NCI-H1417 treated with DMSO at 0.1 percent for 48 hours (cell line): ENCODE data around the gene PLEKHA5.
"Not testable (repeated sequence)": the region's sequence is repeated elsewhere in the genome, so short reads cannot be mapped to it uniquely, and the experiment has no call there.

ENCODE experiments used
- DNase-seq: peaks from one replicate; lab custom pipeline; 2025; lab: John Stamatoyannopoulos, UW

Gene PLEKHA5, protein sequence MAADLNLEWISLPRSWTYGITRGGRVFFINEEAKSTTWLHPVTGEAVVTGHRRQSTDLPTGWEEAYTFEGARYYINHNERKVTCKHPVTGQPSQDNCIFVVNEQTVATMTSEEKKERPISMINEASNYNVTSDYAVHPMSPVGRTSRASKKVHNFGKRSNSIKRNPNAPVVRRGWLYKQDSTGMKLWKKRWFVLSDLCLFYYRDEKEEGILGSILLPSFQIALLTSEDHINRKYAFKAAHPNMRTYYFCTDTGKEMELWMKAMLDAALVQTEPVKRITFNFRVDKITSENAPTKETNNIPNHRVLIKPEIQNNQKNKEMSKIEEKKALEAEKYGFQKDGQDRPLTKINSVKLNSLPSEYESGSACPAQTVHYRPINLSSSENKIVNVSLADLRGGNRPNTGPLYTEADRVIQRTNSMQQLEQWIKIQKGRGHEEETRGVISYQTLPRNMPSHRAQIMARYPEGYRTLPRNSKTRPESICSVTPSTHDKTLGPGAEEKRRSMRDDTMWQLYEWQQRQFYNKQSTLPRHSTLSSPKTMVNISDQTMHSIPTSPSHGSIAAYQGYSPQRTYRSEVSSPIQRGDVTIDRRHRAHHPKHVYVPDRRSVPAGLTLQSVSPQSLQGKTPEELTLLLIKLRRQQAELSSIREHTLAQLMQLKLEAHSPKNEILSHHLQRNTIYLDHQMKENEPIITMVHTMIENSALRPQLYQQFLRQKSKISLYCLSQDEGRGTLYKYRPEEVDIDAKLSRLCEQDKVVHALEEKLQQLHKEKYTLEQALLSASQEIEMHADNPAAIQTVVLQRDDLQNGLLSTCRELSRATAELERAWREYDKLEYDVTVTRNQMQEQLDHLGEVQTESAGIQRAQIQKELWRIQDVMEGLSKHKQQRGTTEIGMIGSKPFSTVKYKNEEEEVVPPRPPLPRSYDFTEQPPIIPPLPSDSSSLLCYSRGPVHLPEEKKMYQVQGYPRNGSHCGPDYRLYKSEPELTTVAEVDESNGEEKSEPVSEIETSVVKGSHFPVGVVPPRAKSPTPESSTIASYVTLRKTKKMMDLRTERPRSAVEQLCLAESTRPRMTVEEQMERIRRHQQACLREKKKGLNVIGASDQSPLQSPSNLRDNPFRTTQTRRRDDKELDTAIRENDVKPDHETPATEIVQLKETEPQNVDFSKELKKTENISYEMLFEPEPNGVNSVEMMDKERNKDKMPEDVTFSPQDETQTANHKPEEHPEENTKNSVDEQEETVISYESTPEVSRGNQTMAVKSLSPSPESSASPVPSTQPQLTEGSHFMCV

DNA sequence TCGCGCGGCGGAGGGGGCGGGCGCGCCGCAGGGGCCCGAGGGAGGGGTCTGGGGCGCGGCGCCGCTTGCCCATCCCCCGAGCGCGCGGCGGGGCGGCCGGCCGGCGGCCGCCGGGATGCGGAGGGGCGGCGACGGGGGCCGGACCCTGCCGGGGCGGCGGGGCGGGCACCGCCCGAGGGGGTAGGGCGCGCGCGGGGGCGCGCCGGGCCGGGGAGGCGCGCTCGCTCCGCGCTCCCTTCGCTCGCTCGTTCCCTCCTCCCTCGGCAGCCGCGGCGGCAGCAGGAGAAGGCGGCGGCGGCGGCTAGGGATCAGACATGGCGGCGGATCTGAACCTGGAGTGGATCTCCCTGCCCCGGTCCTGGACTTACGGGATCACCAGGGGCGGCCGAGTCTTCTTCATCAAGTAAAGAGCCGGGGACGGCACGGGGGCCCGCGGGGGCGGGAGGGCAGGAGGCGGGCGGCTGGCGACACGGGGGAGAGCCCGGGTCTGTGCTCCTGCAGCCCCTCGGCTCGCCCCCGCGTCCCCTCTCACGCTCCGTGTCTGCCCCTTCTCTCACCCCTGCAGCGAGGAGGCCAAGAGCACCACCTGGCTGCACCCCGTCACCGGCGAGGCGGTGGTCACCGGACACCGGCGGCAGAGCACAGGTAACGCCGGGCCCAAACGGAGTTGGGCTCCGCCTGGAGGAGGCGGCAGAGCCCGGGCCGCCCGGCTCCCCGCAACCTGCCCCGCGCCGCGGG, at the start of gene PLEKHA5:
PLEKHA5 (plus strand) TSS at position 248 of the 738 bp plus-strand sequence; CDS start at position 315, 67 bp downstream.
- DNase-seq, result peak; percentile 54

- no peak for DNase-seq
Observed at GRCh38 chr12:19080918-19081317, 48.6 kb upstream of the PLEKHA5 start.

- no peak for DNase-seq
Observed at GRCh38 chr12:19082365-19082911, 47.1 kb upstream of the PLEKHA5 start.

DNA sequence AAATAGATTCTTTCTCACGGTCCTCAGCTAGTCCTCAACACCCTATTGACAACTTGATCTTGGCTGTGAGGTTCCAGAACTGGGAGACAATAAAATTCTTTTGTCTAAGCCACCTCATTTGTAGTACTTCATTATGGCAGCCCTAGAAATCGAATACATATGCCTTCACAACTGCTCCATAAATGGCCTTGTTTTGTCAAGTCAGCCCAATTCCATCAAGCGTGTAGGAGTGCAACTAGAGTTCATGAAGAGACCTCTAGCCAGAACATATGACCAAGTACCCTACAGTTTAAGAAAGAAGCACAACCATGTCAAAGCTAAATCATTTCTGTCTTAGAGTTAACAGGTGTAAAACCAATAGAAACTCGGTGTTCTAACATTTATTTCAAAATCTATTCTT, 45.0 kb upstream of the PLEKHA5 start:
- DNase-seq, result no peak

DNA sequence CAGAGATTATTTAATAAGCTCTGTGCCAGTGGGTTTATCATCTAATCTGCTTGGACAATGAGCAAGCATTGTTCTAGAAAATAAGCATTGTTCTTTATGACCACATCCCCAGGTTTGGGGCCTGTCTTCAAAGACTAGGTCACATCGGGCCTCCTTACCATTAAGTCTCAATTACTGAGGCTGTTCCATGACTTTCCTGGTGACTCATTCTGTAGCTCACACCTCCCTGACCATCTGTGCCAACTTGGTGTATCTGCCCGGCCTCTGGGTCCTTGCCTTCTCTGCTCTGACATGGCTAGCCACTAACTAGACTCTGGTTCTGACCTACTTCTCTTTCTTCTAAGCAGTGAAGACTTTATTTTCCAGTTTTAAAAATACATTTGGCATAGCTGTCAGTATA, 44.4 kb upstream of the PLEKHA5 start:
- DNase-seq, result no peak

DNA sequence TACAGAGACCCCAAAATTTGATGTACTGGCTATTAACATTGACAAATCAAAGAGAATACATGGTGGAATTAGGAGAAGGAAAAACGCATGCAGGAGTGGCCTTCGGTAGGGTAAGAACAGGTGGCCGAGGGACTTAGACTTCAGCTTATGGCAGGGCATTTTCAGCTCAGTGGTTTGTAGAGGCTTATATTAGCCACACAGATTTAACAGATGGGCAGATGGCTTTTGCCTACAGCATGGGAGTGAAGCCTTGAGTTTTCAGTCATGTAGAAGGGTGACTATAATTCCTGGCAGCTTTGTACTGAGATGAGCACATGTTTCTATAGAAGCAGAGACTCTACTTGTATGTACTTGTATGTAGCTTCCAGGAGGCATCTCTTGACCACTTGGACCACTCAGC, 40.9 kb upstream of the PLEKHA5 start:
- no peak for DNase-seq

- DNase-seq, result not testable (repeated sequence)
Observed at GRCh38 chr12:19092482-19092881, 37.1 kb upstream of the PLEKHA5 start.

- no peak for DNase-seq
Observed at GRCh38 chr12:19093218-19093617, 36.3 kb upstream of the PLEKHA5 start.

DNA sequence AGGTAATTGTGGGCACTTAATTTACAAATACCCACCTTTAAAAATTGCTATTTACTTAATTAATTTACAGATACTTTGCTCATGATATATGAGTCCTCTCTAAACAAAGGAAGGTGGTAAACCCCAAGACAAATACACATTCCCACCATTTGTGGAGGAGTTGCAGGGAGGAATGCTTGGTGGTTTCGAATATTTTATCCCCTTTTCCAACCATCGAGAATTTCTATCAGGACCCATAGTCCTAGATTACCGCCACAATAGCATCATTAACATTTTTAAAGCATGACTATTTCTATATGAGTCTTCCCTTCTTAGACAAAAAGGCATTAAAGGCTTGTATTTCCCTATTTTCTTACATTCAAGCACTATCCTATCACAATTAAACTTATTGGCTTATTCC, 34.2 kb upstream of the PLEKHA5 start:
- no peak for DNase-seq

- DNase-seq, result no peak
Observed at GRCh38 chr12:19095756-19096480, 33.6 kb upstream of the PLEKHA5 start.

- DNase-seq, result no peak
Observed at GRCh38 chr12:19105463-19105862, 24.1 kb upstream of the PLEKHA5 start.

DNA sequence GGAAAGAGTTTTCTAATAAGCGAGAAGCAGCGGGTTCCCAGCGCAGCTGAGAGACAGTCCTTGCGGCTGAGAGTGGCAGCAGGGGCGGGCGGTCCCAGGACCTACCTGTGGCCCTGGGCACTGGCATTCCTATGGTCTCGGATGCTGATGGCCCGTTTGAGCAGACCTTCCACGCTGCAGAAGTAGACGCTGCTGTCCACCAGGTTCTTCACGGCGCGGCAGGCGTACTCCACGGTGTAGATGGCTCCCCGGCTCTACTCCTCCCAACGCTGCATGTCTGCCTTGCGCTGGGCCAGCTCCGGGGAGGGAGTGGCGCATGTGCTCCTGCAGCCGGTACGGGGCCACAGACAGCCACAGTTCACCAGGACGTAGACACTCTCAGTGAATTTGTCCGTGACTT, 21.8 kb upstream of the PLEKHA5 start:
- no peak for DNase-seq

- DNase-seq, result no peak
Observed at GRCh38 chr12:19110221-19110940, 19.2 kb upstream of the PLEKHA5 start.

DNA sequence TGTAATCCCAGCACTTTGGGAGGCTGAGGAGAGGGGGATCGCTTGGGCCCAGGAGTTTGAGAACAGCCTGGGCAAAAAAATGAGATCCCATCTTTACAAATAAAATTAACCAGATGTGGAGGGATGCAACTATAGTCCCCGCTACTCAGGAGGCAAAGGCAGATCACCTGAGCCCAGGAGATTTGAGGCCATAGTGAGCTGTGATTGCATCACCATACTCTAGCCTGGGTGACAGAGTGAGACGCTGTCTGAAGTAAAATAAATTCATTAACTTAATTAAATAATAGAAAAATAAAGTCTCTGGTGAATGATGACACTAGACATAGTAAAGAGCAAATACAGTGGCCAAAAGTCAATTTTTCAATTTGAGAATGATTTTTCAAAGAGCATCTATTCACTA, 16.1 kb upstream of the PLEKHA5 start:
- no peak for DNase-seq

- DNase-seq, result no peak
Observed at GRCh38 chr12:19115285-19115684, 14.2 kb upstream of the PLEKHA5 start.

GRCh38 chr12:19119440-19119839, 10.1 kb upstream of the PLEKHA5 start:
- no peak for DNase-seq

DNA sequence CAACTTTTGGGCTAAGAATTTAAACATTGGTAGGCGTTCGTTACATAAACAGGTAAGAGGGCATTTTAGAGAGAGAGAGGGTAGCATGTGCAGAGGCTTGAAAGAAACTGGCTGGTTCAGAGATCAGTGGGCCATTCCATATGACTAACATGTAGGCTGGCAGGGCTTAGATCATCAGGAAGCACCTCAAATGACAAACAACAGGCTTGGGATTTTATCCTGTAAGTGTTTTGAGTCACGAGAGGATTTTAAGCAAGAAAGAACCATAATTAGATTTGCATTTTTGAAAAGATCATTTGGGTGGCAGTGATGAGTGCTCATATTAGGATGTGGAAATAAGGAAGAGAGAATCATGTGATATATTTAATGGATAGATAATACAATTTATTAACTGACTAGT, 8.7 kb upstream of the PLEKHA5 start:
- no peak for DNase-seq

- DNase-seq, result no peak
Observed at GRCh38 chr12:19121449-19122018, 8.0 kb upstream of the PLEKHA5 start.

- DNase-seq, result no peak
Observed at GRCh38 chr12:19125325-19125724, 4.2 kb upstream of the PLEKHA5 start.

- no peak for DNase-seq
Observed at GRCh38 chr12:19127270-19127669, 2.3 kb upstream of the PLEKHA5 start.
